Effector memory CD4-positive, alpha-beta T cell (primary cell): Measurements from ENCODE around the gene ACIN1.
A peak's percentile ranks its signal among the peaks of the same experiment; 100 is the strongest.

Experiments
- DNase-seq, 3 donors: peaks; one replicate each; pipeline ENCODE4 v3.0.0-alpha.2; 2020
- H3K27ac ChIP-seq: 2 replicates; pipeline ENCODE4 v1.7.0; 2013; ENCODE audit warnings: mild to moderate bottlenecking, low read length, moderate library complexity; ENCODE audit not compliant: insufficient read depth, poor library complexity, severe bottlenecking
- H3K27me3 ChIP-seq: replicated peaks from 2 replicates; pipeline ENCODE4 v1.7.0; 2013; ENCODE audit warnings: mild to moderate bottlenecking, low read length; ENCODE audit not compliant: insufficient read depth, control insufficient read depth, poor library complexity, severe bottlenecking
- H3K36me3 ChIP-seq: 2 replicates; pipeline ENCODE4 v1.7.0; 2013; ENCODE audit warnings: mild to moderate bottlenecking, low read length, moderate library complexity; ENCODE audit not compliant: control insufficient read depth, insufficient read depth
- H3K4me1 ChIP-seq: 2 replicates; pipeline ENCODE4 v1.7.0; 2013; ENCODE audit warnings: low read length, mild to moderate bottlenecking; ENCODE audit not compliant: control insufficient read depth, insufficient read depth, poor library complexity, severe bottlenecking
- H3K4me3 ChIP-seq: 2 replicates; pipeline ENCODE4 v1.7.0; 2013; ENCODE audit warnings: low read length, low read depth, mild to moderate bottlenecking; ENCODE audit not compliant: insufficient read depth, poor library complexity, severe bottlenecking
- H3K9me3 ChIP-seq: 2 replicates; pipeline ENCODE4 v1.7.0; 2013; ENCODE audit warnings: mild to moderate bottlenecking, low read length, moderate library complexity; ENCODE audit not compliant: control insufficient read depth
- total RNA-seq, 3 donors: gene quantifications; one replicate each; lab custom pipeline; 2026; lab: John Stamatoyannopoulos, UW

ACIN1 gene, protein sequence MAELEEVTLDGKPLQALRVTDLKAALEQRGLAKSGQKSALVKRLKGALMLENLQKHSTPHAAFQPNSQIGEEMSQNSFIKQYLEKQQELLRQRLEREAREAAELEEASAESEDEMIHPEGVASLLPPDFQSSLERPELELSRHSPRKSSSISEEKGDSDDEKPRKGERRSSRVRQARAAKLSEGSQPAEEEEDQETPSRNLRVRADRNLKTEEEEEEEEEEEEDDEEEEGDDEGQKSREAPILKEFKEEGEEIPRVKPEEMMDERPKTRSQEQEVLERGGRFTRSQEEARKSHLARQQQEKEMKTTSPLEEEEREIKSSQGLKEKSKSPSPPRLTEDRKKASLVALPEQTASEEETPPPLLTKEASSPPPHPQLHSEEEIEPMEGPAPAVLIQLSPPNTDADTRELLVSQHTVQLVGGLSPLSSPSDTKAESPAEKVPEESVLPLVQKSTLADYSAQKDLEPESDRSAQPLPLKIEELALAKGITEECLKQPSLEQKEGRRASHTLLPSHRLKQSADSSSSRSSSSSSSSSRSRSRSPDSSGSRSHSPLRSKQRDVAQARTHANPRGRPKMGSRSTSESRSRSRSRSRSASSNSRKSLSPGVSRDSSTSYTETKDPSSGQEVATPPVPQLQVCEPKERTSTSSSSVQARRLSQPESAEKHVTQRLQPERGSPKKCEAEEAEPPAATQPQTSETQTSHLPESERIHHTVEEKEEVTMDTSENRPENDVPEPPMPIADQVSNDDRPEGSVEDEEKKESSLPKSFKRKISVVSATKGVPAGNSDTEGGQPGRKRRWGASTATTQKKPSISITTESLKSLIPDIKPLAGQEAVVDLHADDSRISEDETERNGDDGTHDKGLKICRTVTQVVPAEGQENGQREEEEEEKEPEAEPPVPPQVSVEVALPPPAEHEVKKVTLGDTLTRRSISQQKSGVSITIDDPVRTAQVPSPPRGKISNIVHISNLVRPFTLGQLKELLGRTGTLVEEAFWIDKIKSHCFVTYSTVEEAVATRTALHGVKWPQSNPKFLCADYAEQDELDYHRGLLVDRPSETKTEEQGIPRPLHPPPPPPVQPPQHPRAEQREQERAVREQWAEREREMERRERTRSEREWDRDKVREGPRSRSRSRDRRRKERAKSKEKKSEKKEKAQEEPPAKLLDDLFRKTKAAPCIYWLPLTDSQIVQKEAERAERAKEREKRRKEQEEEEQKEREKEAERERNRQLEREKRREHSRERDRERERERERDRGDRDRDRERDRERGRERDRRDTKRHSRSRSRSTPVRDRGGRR
- total RNA-seq: 253 to 356 (median 273) reads per million in 3 donors

DNA sequence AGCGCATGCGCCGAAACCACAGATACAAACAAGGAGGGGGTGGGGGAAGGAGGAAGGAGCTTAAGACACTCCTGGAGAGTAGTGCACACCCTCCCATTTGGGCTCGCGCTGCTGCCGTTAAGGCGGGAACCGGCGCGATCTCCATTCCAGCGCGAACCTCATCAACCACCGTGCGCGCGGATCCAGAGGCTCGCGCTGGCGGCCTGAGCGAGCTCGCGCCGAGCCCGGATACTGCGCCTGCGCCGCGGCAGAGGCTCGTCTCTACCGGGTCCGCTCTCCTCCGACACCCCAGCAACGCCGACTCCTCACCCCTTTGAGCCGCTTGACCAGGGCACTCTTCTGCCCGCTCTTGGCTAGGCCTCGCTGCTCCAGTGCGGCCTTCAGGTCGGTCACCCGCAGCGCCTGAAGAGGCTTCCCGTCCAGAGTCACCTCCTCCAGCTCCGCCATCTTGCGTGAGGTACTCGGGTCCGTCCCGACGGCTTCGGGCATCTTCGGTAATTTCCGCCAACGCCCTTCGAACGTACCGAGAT is at the start of gene ACIN1:
TSS of gene ACIN1 (minus strand) at position 471 of the 530 bp plus-strand sequence. CDS start at position 447, 24 bp downstream.
- peak within 1 kb of the TSS; percentile 95 for H3K27ac ChIP-seq
- peaks cover 51% of the 10 kb centered on the region for H3K36me3 ChIP-seq
- H3K4me3 ChIP-seq: peak within 1 kb of the TSS; percentile 78
- no peaks in the 10 kb centered on the region for H3K9me3 ChIP-seq
- peaks cover 18% of the 10 kb centered on the region for H3K4me1 ChIP-seq
- no peaks in the 10 kb centered on the region for H3K27me3 ChIP-seq
- peak in 2 of 3 donors; percentile 46 to 64 for DNase-seq

DNA sequence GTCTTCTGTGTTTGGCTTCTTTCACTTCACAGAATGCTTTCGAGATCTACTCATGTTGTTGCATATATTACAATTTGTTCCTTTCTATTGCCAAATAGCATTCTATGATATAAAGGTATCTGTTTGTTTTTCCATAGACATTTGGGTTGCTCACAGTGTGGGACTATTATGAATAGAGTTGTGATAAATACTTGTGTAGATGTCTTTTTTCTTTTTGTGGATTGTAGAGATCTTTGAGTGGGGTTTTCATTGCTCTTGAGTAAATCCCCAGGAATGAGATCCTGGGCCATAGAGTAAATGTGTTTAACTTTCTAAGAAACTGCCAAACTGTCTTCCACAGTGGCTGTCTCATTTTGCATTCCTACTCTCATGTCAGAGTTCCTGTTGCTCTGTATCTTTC is 49.0 kb upstream of the ACIN1 start:
- Histone ChIP-seq H3K27me3 (no peaks in the 10 kb centered on the region), H3K9me3 (no peaks in the 10 kb centered on the region), H3K4me1 (no peaks in the 10 kb centered on the region), H3K4me3 (no peak overlapping the region), H3K27ac (no peak overlapping the region), H3K36me3 (no peaks in the 10 kb centered on the region)
- DNase-seq: no peak

DNA sequence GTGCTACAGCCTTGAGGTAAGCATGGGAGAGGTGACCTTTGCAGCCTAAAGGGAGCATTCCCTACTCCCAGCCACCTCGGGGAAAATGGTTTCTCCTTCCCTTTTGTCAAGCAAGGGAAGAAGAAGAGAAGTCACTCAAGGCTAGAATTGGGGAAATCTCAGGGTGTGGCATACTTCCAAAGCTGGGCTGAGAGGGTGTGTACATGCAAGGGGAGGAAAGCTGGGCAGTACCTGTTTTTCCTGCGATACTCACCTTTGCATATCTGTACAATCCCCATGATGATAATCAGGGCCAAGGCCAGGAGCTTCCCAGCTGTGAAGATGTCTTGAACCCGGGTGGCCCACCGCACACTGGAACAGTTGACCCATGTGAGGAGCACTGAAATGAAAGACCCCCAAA is 47.9 kb upstream of the ACIN1 start:
- no peak overlapping the region for H3K27ac ChIP-seq
- no peak for DNase-seq

DNA sequence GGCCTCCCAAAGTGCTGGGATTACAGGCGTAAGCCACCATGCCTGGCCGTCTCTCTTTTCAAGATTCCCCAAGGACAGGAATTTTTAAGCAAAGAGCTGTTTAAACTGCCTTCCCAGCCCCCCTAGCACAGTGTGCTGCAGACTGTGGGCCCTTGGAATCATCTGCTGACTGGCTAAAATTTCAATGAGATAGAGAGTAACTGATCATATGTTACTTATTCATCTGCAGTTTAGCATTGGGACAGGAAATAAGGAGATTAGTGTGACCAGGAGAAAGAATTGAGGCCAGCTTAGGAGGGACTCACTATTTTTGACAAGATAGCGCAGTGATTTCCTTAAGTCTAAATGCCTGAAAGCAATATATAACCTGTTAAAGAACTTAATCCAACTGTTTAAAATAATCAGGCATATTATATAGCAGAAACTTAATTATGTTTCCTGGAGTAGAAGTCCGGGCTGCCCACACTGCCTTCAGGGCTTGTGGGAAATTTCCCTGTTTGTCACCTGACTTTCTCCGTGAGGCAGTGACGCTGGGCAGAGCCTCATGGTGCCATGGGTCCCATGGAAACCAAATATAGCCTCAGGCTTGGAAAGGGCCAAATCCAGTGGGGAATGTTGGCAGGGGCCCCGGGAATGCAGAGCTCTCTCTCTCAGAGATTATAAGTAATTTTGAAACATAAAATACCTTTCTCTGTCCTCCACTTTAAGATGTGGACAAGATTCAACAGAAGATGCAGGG is 46.9 kb upstream of the ACIN1 start:
- no peak overlapping the region for H3K27ac ChIP-seq
- no peaks in the 10 kb centered on the region for H3K36me3 ChIP-seq
- H3K4me1 ChIP-seq: no peaks in the 10 kb centered on the region
- DNase-seq: no peak
- no peak overlapping the region for H3K4me3 ChIP-seq
- H3K27me3 ChIP-seq: no peaks in the 10 kb centered on the region
- no peaks in the 10 kb centered on the region for H3K9me3 ChIP-seq

More for the DNA sequence above, 47.9 kb upstream of the ACIN1 start:
- Histone ChIP-seq H3K36me3 (no peaks in the 10 kb centered on the region), H3K4me1 (no peaks in the 10 kb centered on the region), H3K9me3 (no peaks in the 10 kb centered on the region), H3K27me3 (no peaks in the 10 kb centered on the region), H3K4me3 (no peak overlapping the region)

DNA sequence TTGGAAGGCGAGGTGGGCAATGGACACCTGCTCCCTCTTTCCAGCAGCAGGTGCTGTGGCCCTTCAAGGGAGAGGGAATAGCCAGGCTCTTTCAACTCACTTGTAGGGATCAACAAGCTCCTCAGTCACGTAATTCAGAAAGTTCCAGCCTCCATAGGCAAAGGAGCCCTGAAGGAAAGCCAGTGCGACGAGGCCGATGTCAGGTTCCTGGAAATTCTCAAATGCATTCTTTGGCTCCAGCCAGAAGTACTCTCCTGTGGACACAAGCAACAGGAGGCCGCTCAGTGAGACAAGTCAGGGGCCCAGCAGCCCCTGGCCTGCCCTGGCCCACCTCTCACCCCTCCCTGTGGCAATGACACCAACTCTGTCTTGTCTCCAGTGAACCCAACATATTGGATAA is 45.4 kb upstream of the ACIN1 start:
- H3K27me3 ChIP-seq: no peaks in the 10 kb centered on the region
- no peak overlapping the region for H3K4me3 ChIP-seq
- H3K27ac ChIP-seq: no peak overlapping the region
- no peak for DNase-seq
- no peaks in the 10 kb centered on the region for H3K36me3 ChIP-seq
- H3K9me3 ChIP-seq: no peaks in the 10 kb centered on the region
- H3K4me1 ChIP-seq: no peaks in the 10 kb centered on the region

DNA sequence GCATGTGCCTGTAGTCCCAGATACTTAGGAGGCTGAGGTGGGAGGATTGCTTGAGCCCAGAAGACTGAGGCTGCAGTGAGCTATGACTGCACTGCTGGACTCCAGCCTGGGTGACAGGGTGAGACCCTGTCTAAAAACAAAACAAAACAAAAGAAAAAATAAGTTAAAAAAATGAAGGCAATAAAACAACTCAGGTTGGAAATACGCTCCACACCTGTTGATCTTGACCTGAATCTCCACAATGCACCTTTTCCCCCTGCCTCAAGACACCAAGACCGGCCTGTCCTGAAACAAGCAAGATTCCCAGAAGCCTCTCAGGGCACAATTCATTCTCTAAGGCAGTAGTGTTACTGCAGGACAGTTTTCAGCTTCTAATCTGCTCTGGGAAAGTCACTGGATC is 44.9 kb upstream of the ACIN1 start:
- H3K4me3 ChIP-seq: no peak overlapping the region
- no peaks in the 10 kb centered on the region for H3K36me3 ChIP-seq
- H3K9me3 ChIP-seq: no peaks in the 10 kb centered on the region
- no peak for DNase-seq
- H3K4me1 ChIP-seq: no peaks in the 10 kb centered on the region
- H3K27ac ChIP-seq: no peak overlapping the region
- H3K27me3 ChIP-seq: no peaks in the 10 kb centered on the region

DNA sequence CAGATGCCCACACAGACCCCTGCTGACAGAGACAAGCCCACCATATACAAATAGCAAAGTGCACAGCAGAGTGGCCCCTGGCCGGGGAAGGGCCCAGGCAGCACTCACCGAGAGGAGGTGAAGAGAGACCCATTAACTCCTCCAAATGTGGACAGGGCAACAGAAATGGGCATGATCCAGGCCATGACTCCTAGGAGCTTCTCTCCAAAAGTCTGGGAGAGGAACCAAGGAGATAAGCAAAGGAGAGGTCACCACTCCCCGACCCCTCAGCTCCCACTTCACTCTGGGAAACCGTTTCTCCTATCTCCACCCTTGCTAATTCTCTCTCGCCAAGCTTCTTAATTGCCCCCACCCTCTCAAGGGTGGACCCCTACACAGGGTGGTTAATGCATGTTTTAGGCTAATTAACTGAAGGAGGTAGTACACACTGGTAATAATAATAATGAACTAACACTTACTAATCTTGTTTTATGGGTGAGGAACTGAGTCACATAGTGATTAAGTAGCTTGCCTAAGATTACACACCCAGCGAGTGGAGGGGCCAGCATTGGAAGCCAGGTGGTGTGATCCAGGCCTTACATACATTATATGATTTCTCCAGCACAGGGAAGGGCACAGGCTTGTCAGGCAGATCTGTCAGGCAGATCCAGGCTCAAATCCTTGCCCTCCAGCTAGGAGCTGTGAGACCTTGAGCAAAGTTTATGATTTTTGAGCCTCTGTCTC is 43.0 kb upstream of the ACIN1 start:
- no peaks in the 10 kb centered on the region for H3K27me3 ChIP-seq
- H3K36me3 ChIP-seq: no peaks in the 10 kb centered on the region
- DNase-seq: no peak
- H3K9me3 ChIP-seq: no peaks in the 10 kb centered on the region
- H3K4me3 ChIP-seq: no peak overlapping the region
- no peak overlapping the region for H3K27ac ChIP-seq
- no peaks in the 10 kb centered on the region for H3K4me1 ChIP-seq

DNA sequence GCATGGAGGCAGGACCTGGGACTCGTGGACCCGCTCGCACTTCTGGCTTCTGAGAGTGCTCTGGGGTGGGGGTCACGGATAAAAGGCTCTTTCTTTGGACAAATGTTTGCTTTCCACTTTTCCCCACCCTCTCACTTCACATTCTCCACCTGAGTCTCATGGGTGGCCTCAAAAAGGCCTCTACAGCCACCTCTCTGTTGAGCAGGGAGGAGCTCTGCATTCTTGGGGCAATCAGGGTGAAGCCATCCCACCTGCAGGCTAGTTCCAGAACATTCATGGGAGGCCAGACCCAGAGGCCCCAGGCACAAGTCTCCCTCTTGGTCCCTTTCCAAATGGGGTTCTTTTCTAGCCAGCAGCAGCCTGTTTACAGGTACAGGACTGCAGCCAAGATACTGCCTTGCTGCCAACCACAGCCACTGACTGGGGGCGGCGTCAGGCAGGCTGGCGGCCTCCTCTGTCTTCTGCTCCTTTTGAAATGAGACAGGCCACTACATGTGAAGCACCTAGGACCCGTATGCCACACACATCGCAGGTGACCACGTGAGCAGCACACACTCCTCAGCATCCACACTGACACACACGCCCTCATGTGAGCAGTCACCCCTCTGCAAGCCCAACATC is 42.4 kb upstream of the ACIN1 start:
- no peak overlapping the region for H3K27ac ChIP-seq
- no peaks in the 10 kb centered on the region for H3K9me3 ChIP-seq
- H3K4me3 ChIP-seq: no peak overlapping the region
- H3K4me1 ChIP-seq: no peaks in the 10 kb centered on the region
- DNase-seq: no peak
- no peaks in the 10 kb centered on the region for H3K36me3 ChIP-seq
- no peaks in the 10 kb centered on the region for H3K27me3 ChIP-seq
